Measurements from ENCODE around the gene FAM171A1.

GRCh38 chr10:15331461-15331860 is 39.6 kb downstream of the FAM171A1 start:
- TF ChIP-seq EZH2 (IDR thresholded peaks at IDR 0.05) (no peak), CTCF (IDR thresholded peaks at IDR 0.05) (no peak), EZH2phosphoT487 (IDR thresholded peaks at IDR 0.05) (no peak)
